HG03571 (cell line): ENCODE measurements around the gene FGF18.

Experiments used
- ATAC-seq: cut with Tn5 transposase; IDR thresholded peaks from one replicate; pipeline ENCODE4 v1.9.1; 2021; ENCODE audit not compliant: unreplicated experiment

The FGF18 gene

GRCh38 chr5:171467107-171467506 lies 47.7 kb downstream of the FGF18 start:
- no peak for ATAC-seq

GRCh38 chr5:171469326-171469725 lies 49.9 kb downstream of the FGF18 start:
- no peak for ATAC-seq

GRCh38 chr5:171470420-171470819 lies 51.0 kb downstream of the FGF18 start:
- no peak for ATAC-seq

GRCh38 chr5:171474230-171474813 lies 54.9 kb downstream of the FGF18 start:
- ATAC-seq, result no peak

- no peak for ATAC-seq
Measured at GRCh38 chr5:171475596-171475995, 56.1 kb downstream of the FGF18 start.

- no peak for ATAC-seq
Measured at GRCh38 chr5:171476701-171477100, 57.3 kb downstream of the FGF18 start.

- ATAC-seq, result no peak
Measured at GRCh38 chr5:171477101-171477500, 57.7 kb downstream of the FGF18 start.

GRCh38 chr5:171477666-171478065 lies 58.2 kb downstream of the FGF18 start:
- no peak for ATAC-seq

- ATAC-seq, result no peak
Measured at GRCh38 chr5:171478946-171479775, 59.7 kb downstream of the FGF18 start.

GRCh38 chr5:171479776-171480125 lies 60.3 kb downstream of the FGF18 start:
- no peak for ATAC-seq

GRCh38 chr5:171480239-171480638 lies 60.8 kb downstream of the FGF18 start:
- no peak for ATAC-seq

- ATAC-seq, result no peak
Measured at GRCh38 chr5:171481571-171482433, 62.4 kb downstream of the FGF18 start.

- ATAC-seq, result no peak
Measured at GRCh38 chr5:171482434-171482730, 62.9 kb downstream of the FGF18 start.

- ATAC-seq, result no peak
Measured at GRCh38 chr5:171483551-171484135, 64.2 kb downstream of the FGF18 start.

- no peak for ATAC-seq
Measured at GRCh38 chr5:171484460-171484899, 65.0 kb downstream of the FGF18 start.

- ATAC-seq, result no peak
Measured at GRCh38 chr5:171485668-171486067, 66.2 kb downstream of the FGF18 start.

- no peak for ATAC-seq
Measured at GRCh38 chr5:171486613-171487012, 67.2 kb downstream of the FGF18 start.

- ATAC-seq, result no peak
Measured at GRCh38 chr5:171488876-171489275, 69.4 kb downstream of the FGF18 start.

- ATAC-seq, result no peak
Measured at GRCh38 chr5:171492781-171493180, 73.3 kb downstream of the FGF18 start.

- ATAC-seq, result no peak
Measured at GRCh38 chr5:171493646-171494393, 74.4 kb downstream of the FGF18 start.
